Measurements from ENCODE around the gene SND1.
A peak's percentile ranks its signal among the peaks of the same experiment; 100 is the strongest.
"Not testable (repeated sequence)": the region's sequence is repeated elsewhere in the genome, so short reads cannot be mapped to it uniquely, and the experiment has no call there.

SND1 gene

GRCh38 chr7:128100949-128101713 is 449.1 kb downstream of the SND1 start:
- no peak for TF ChIP-seq CTCF (IDR thresholded peaks at IDR 0.05; ENCODE audit: insufficient read depth, low read depth, low read length, missing control alignments)
- DNase-seq (ENCODE audit: low read depth) = no peak
- H3K4me3 ChIP-seq (ENCODE audit: low read depth, low read length) = no peak overlapping the region

- no peak overlapping the region for H3K4me3 ChIP-seq (ENCODE audit: low read depth, low read length)
- DNase-seq (ENCODE audit: low read depth) = no peak
- TF ChIP-seq CTCF (IDR thresholded peaks at IDR 0.05; ENCODE audit: insufficient read depth, low read depth, low read length, missing control alignments) = no peak
Observed at GRCh38 chr7:128102490-128103291, 450.7 kb downstream of the SND1 start.

DNA sequence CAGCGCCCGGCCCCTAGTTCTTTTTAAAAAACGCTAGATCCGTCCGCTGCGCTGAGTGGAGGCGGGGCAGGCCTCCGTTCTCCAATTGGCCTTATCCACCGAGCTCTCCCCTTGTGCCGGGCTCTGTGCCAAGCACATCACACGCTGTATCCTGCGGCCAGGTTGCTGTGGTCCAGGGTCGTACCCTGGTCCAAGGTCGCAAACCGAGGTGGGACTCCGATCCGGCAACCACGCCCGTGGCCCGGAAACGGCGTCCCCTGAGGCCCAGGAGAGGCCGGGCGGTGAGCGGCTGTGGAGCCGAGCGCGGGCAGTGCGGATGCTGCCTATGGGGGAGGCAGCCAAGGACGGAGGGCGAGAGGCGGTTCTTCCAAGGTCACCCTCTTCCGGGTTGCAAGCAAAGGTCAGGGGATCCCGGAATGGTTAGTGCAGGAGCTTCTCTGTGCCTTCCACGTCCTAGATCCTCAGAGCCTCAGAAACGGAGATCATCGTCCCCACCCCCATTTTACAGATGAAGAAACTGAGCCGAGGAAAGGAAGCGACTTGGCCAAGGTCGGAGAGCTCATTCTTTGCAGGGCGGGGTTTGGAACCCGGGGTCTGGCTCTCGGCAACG is 451.6 kb downstream of the SND1 start:
- no peak for TF ChIP-seq CTCF (IDR thresholded peaks at IDR 0.05; ENCODE audit: insufficient read depth, low read depth, low read length, missing control alignments)
- H3K4me3 ChIP-seq (ENCODE audit: low read depth, low read length) = peak overlapping the region; percentile 60
- peak; percentile 66 for DNase-seq (ENCODE audit: low read depth)

- H3K4me3 ChIP-seq (ENCODE audit: low read depth, low read length) = peak overlapping the region; percentile 60
- peak; percentile 58 for DNase-seq (ENCODE audit: low read depth)
- no peak for TF ChIP-seq CTCF (IDR thresholded peaks at IDR 0.05; ENCODE audit: insufficient read depth, low read depth, low read length, missing control alignments)
Observed at GRCh38 chr7:128104108-128104742, 452.2 kb downstream of the SND1 start.

DNA sequence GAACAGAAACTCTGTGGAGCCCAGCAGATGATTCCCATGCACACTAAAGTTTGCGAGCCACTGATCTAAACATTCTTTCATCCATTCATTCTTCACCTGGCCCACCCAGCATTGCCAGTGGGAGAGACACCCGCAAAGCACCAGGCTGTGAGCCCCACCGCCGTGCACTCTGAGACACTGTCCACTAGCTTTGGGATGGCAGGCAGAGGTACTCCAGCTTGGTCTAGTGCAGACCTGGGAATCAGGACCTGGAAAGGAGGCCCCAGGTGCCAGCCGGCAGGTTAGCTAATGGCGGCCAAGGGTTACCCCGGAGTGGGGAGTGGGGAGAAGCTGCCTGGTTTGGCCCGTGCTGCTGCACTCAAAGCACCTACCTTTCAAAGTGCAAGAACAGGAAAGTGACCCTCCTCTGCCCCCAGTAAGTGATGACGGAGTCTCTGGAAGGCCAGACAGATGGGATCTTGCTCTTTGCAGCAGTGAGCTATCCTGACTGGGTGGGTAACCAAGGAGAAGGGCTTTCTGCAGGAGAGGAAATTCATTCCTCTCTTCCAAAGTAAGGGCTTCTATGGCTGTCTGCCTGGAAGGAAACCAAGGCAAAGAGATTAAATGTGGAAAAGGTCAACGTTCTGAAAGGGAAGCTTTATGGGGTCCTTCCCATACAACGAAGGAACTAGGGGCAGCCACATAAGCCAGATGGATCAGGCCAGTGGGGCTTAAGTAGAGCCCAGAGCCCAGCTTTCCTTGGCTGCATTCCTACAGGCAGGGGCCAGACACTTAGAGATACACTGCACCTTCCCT is 453.4 kb downstream of the SND1 start:
- no peak overlapping the region for H3K4me3 ChIP-seq (ENCODE audit: low read depth, low read length)
- TF ChIP-seq CTCF (IDR thresholded peaks at IDR 0.05; ENCODE audit: insufficient read depth, low read depth, low read length, missing control alignments) = no peak
- no peak for DNase-seq (ENCODE audit: low read depth)

DNA sequence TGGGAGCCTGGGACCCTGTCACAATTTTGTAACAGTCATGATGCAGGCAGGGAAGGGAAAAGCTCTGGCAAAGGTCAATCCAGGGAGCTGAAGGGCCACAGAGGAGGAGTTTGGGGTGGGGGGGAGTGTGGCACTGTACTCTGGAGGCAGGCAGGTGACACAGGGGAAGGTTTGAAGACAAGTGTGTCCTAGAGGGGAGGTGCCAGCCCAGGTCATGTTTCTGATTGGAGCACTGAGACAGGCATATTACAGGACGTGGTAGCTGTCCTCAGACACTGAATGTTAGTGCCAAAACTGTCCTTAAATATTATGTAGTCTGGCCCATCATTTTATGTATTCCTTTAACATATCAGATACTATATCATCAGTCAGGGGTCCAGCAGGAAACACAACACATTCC is 454.8 kb downstream of the SND1 start:
- TF ChIP-seq CTCF (IDR thresholded peaks at IDR 0.05; ENCODE audit: insufficient read depth, low read depth, low read length, missing control alignments) = no peak
- H3K4me3 ChIP-seq (ENCODE audit: low read depth, low read length) = no peak overlapping the region
- no peak for DNase-seq (ENCODE audit: low read depth)

DNA sequence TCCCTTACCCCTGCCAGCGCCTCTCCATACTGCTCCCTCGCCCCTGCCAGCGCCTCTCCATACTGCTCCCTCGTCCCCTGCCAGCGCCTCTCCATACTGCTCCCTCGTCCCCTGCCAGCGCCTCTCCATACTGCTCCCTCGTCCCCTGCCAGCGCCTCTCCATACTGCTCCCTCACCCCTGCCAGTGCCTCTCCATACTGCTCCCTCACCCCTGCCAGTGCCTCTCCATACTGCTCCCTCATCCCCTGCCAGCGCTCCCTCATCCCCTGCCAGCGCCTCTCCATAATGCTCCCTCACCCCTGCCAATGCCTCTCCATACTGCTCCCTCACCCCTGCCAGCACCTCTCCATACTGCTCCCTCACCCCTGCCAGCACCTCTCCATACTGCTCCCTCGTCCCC is 455.5 kb downstream of the SND1 start:
- not testable (repeated sequence) for DNase-seq (ENCODE audit: low read depth); H3K4me3 ChIP-seq (ENCODE audit: low read depth, low read length)
